ENCODE data around the gene RCSD1.

DNA sequence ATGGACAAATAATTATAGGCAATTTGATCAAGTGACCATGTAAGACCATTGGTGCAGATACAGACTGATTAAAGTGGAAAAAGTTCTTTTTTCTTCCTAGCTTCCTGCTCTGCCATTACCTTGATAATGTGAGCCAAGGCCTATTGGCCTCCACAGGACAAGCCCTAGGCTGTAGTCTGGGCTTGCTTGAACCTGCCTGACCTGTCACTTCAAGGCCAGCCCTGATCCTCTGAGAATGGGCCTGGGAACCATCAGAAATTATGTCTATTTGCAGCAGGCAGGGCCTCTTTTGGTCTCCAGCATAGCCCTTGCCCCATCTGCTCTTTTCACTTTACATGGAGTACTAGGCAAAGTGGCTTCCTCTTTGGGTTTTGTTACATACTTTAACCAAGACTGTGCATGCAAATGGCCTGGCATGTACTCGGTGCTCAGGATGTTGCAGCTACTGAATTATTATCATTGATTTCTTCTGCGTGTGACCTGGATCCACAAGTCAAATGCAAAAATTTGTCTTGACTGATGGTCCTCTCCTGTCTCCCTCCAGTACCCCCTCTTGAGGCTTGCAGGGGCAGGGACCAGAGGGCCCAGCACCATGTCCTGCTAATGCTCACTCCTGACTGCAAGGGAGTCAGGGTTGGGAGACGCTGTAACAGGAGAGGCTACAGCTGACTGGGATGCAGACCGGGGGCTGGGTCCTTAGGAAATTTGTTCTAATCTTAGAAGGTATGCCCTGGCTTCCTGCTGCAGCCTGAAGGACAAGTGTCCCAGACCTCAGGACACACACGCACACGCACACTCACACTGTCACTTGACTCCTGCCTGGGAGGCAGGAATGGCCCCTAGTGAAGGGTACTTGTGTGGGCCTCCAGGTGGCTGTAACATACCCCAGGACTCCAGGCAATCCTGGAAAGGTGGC lies 39.4 kb downstream of the RCSD1 start:
- TF ChIP-seq, protein P1, sequence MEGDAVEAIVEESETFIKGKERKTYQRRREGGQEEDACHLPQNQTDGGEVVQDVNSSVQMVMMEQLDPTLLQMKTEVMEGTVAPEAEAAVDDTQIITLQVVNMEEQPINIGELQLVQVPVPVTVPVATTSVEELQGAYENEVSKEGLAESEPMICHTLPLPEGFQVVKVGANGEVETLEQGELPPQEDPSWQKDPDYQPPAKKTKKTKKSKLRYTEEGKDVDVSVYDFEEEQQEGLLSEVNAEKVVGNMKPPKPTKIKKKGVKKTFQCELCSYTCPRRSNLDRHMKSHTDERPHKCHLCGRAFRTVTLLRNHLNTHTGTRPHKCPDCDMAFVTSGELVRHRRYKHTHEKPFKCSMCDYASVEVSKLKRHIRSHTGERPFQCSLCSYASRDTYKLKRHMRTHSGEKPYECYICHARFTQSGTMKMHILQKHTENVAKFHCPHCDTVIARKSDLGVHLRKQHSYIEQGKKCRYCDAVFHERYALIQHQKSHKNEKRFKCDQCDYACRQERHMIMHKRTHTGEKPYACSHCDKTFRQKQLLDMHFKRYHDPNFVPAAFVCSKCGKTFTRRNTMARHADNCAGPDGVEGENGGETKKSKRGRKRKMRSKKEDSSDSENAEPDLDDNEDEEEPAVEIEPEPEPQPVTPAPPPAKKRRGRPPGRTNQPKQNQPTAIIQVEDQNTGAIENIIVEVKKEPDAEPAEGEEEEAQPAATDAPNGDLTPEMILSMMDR (IDR thresholded peaks at IDR 0.05; ENCODE audit: low read depth, low read length) = no peak
- TF ChIP-seq EZH2phosphoT487 (IDR thresholded peaks at IDR 0.05; ENCODE audit: low read depth) = no peak
